ENCODE data around the gene SNTG2. TPM values are rescaled to one million over a fixed set of nuclear protein-coding genes. Genes with fewer than 3 reads are reported as not detected.

SNTG2 gene
- polyA plus RNA-seq, 1 experiment, result 0.31 TPM

- no peak overlapping the region for H3K4me3 ChIP-seq (ENCODE audit: low read depth, low read length)
- no peaks in the 10 kb centered on the region for H3K27me3 ChIP-seq (ENCODE audit: control insufficient read depth, insufficient read depth, low read length)
- ChIA-PET CTCF (no interaction called here), POLR2A (no interaction called here)
- no peak for TF ChIP-seq CTCF (IDR thresholded peaks at IDR 0.05; ENCODE audit: insufficient read depth, low read depth, low read length)
- no peaks in the 10 kb centered on the region for H3K36me3 ChIP-seq (ENCODE audit: control insufficient read depth, insufficient read depth, low read length)
- no peak for DNase-seq (ENCODE audit: low read depth)
These were observed 18.1 kb upstream of the SNTG2 start for GRCh38 chr2:932320-933115.

- no peak for TF ChIP-seq CTCF (IDR thresholded peaks at IDR 0.05; ENCODE audit: insufficient read depth, low read depth, low read length)
- H3K4me3 ChIP-seq (ENCODE audit: low read depth, low read length), result no peak overlapping the region
- POLR2A ChIA-PET, result no interaction called here
These were observed 16.8 kb upstream of the SNTG2 start for GRCh38 chr2:933734-934295.

GRCh38 chr2:937530-937929 is 13.1 kb upstream of the SNTG2 start:
- ChIA-PET CTCF (no interaction called here), POLR2A (no interaction called here)
- no peak for DNase-seq (ENCODE audit: low read depth)
- no peak for TF ChIP-seq CTCF (IDR thresholded peaks at IDR 0.05; ENCODE audit: insufficient read depth, low read depth, low read length)
- no peaks in the 10 kb centered on the region for H3K27me3 ChIP-seq (ENCODE audit: control insufficient read depth, insufficient read depth, low read length)
- no peaks in the 10 kb centered on the region for H3K36me3 ChIP-seq (ENCODE audit: control insufficient read depth, insufficient read depth, low read length)
- no peak overlapping the region for H3K4me3 ChIP-seq (ENCODE audit: low read depth, low read length)

More at GRCh38 chr2:933734-934295, 16.8 kb upstream of the SNTG2 start:
- DNase-seq (ENCODE audit: low read depth), result no peak
- no peaks in the 10 kb centered on the region for H3K36me3 ChIP-seq (ENCODE audit: control insufficient read depth, insufficient read depth, low read length)
- CTCF ChIA-PET, result no interaction called here
- no peaks in the 10 kb centered on the region for H3K27me3 ChIP-seq (ENCODE audit: control insufficient read depth, insufficient read depth, low read length)

GRCh38 chr2:938181-939005 is 12.3 kb upstream of the SNTG2 start:
- H3K4me3 ChIP-seq (ENCODE audit: low read depth, low read length), result no peak overlapping the region
- no peak for DNase-seq (ENCODE audit: low read depth)
- ChIA-PET CTCF (interaction anchor here (0.6 kb wide), 1 partner anchor 56 kb away, joined by 3 read pairs; no protein-coding TSS in a partner anchor), POLR2A (no interaction called here)
- no peaks in the 10 kb centered on the region for H3K36me3 ChIP-seq (ENCODE audit: control insufficient read depth, insufficient read depth, low read length)
- TF ChIP-seq CTCF (IDR thresholded peaks at IDR 0.05; ENCODE audit: insufficient read depth, low read depth, low read length), result no peak
- H3K27me3 ChIP-seq (ENCODE audit: control insufficient read depth, insufficient read depth, low read length), result no peaks in the 10 kb centered on the region

Data from BJ (cell line).